ENCODE data around the gene FAM219B.
"Not testable (repeated sequence)": the region's sequence is repeated elsewhere in the genome, so short reads cannot be mapped to it uniquely, and the experiment has no call there.

Gene FAM219B

GRCh38 chr15:74906450-74907162, at the start of gene FAM219B:
Gene FAM219B (minus strand): TSS chr15:74906851. CDS start chr15:74906800, 51 bp downstream.
- peak; percentile 67 for DNase-seq (ENCODE audit: low read depth, low spot score)

GRCh38 chr15:74955796-74956647, 49.4 kb upstream of the FAM219B start:
- no peak for DNase-seq (ENCODE audit: low read depth, low spot score)

- DNase-seq (ENCODE audit: low read depth, low spot score) = no peak
These were observed 48.4 kb upstream of the FAM219B start for GRCh38 chr15:74955017-74955416.

- DNase-seq (ENCODE audit: low read depth, low spot score) = no peak
These were observed 47.9 kb upstream of the FAM219B start for GRCh38 chr15:74954515-74954914.

- DNase-seq (ENCODE audit: low read depth, low spot score) = no peak
These were observed 44.4 kb upstream of the FAM219B start for GRCh38 chr15:74951006-74951405.

- DNase-seq (ENCODE audit: low read depth, low spot score) = peak; percentile 77
These were observed 43.6 kb upstream of the FAM219B start for GRCh38 chr15:74950078-74950908.

- DNase-seq (ENCODE audit: low read depth, low spot score) = no peak
These were observed 31.1 kb upstream of the FAM219B start, which contains the start of gene COX5A for GRCh38 chr15:74937590-74938371. Gene COX5A (minus strand): TSS chr15:74938073. CDS start chr15:74938014, 59 bp downstream.

GRCh38 chr15:74937272-74937589, 30.6 kb upstream of the FAM219B start:
- no peak for DNase-seq (ENCODE audit: low read depth, low spot score)

GRCh38 chr15:74935193-74935592, 28.5 kb upstream of the FAM219B start:
- DNase-seq (ENCODE audit: low read depth, low spot score) = not testable (repeated sequence)

GRCh38 chr15:74933573-74933972, 26.9 kb upstream of the FAM219B start:
- DNase-seq (ENCODE audit: low read depth, low spot score) = no peak

GRCh38 chr15:74928771-74929198, 22.1 kb upstream of the FAM219B start:
- no peak for DNase-seq (ENCODE audit: low read depth, low spot score)

- no peak for DNase-seq (ENCODE audit: low read depth, low spot score)
These were observed 17.9 kb upstream of the FAM219B start for GRCh38 chr15:74924525-74924924.

- DNase-seq (ENCODE audit: low read depth, low spot score) = no peak
These were observed 13.8 kb upstream of the FAM219B start for GRCh38 chr15:74920456-74920855.

- DNase-seq (ENCODE audit: low read depth, low spot score) = no peak
These were observed 11.0 kb upstream of the FAM219B start for GRCh38 chr15:74917676-74918075.

GRCh38 chr15:74913799-74914198, 7.1 kb upstream of the FAM219B start:
- not testable (repeated sequence) for DNase-seq (ENCODE audit: low read depth, low spot score)

GRCh38 chr15:74913041-74913440, 6.4 kb upstream of the FAM219B start:
- no peak for DNase-seq (ENCODE audit: low read depth, low spot score)

GRCh38 chr15:74908635-74909034, 2.0 kb upstream of the FAM219B start:
- DNase-seq (ENCODE audit: low read depth, low spot score) = no peak

- no peak for DNase-seq (ENCODE audit: low read depth, low spot score)
These were observed 666 bp upstream of the FAM219B start for GRCh38 chr15:74907163-74907870.

- DNase-seq (ENCODE audit: low read depth, low spot score) = no peak
These were observed 593 bp downstream of the FAM219B start for GRCh38 chr15:74906067-74906449.

- DNase-seq (ENCODE audit: low read depth, low spot score) = no peak
These were observed 2.4 kb downstream of the FAM219B start for GRCh38 chr15:74904190-74904805.

All from iPS DF 19.7 (cell line).